ENCODE data around the gene NOS1AP. TPM values are rescaled to one million over a fixed set of nuclear protein-coding genes. Genes with fewer than 3 reads are reported as not detected.

NOS1AP gene
- total and polyA plus RNA-seq, 9 of the 15 experiments (the other 6 are each of a cell fraction or from before 2014, with no cell fraction given): 0.07 to 1.5 (median 0.22) TPM

GRCh38 chr1:162383516-162383915 lies 314.0 kb downstream of the NOS1AP start:
- BruUV-seq (replicated peaks): no TSS peak
- Histone ChIP-seq H3K9me3 (replicated peaks; ENCODE audit: control insufficient read depth, insufficient read depth, low read depth, low read length) (no peaks in the 10 kb centered on the region), H3K9ac (ENCODE audit: insufficient read depth in 1 of 2, low read depth in 2 of 2, low read length in 2 of 2) (peak overlapping the region in 1 of 2 experiments; percentile 8; a peak in 1 of 4 replicates), H3K27ac (ENCODE audit: extremely low read depth, low read depth, low read length) (no peak overlapping the region; the same call in 1 of the 3 replicates), H3K4me3 (no peak overlapping the region), H2AFZ (ENCODE audit: low read depth, low read length) (no peak overlapping the region), H3K27me3 (ENCODE audit: control insufficient read depth in 2 of 2, insufficient read depth in 2 of 2, low read length in 2 of 2) (no peaks in the 10 kb centered on the region), H3K4me1 (replicated peaks in 1 of 2; ENCODE audit: control insufficient read depth in 2 of 2, insufficient read depth in 2 of 2, low read length in 2 of 2) (peaks cover 66 to 84% of the 10 kb centered on the region in 2 experiments; a peak in 4 of 5 replicates), H4K20me1 (replicated peaks; ENCODE audit: control insufficient read depth, insufficient read depth, low read length) (no peaks in the 10 kb centered on the region), H3K79me2 (ENCODE audit: control insufficient read depth, insufficient read depth, low read length) (peaks cover 12% of the 10 kb centered on the region; the same call in 2 of the 3 replicates), H3K36me3 (ENCODE audit: control insufficient read depth, insufficient read depth, low read length) (no peaks in the 10 kb centered on the region; the same call in 2 of the 3 replicates), H3K4me2 (ENCODE audit: insufficient read depth, low read length) (no peak overlapping the region), H3K9me1 (ENCODE audit: control insufficient read depth, insufficient read depth, low read length) (peaks cover 6% of the 10 kb centered on the region)
- 81% methylated on average over 7 of the region's 8 CpGs for WGBS (ENCODE audit: insufficient coverage, low coverage, missing lambda C conversion rate)
- DNase-seq (ENCODE audit: extremely low read depth in 1 of 4, low spot score in 3 of 4): no peak
- no peak for FAIRE-seq
- CTCF ChIA-PET (ENCODE audit: low intra/inter-chr PET ratio): no interaction called here
- intact Hi-C loops (cut with micrococcal nuclease): no loop called here
- in situ Hi-C loops (cut with MboI): no loop called here
- TF ChIP-seq ELF4 (CRISPR knock-in tag; IDR thresholded peaks at IDR 0.05) (no peak), MAX (CRISPR knock-in tag; IDR thresholded peaks at IDR 0.05) (0 out of 2 replicates have a peak, but pooled peaks have one; percentile 14), CEBPB (tag; IDR thresholded peaks at IDR 0.05) (no peak), HMGXB4 (CRISPR knock-in tag; IDR thresholded peaks at IDR 0.05) (no peak)
- no peak for ATAC-seq
- POLR2A ChIA-PET: interaction anchor here (0.7 to 1.2 kb wide), 2 partner anchors 12 to 518 kb away, joined by 3 to 6 read pairs; no protein-coding TSS in a partner anchor
